Measurements from ENCODE around the gene SLC22A14. TPM values are rescaled to one million over a fixed set of nuclear protein-coding genes. Genes with fewer than 3 reads are reported as not detected.

The SLC22A14 gene
- total and polyA plus RNA-seq, 2 donors from 2014 or later = 0.19 to 0.75 TPM

DNA sequence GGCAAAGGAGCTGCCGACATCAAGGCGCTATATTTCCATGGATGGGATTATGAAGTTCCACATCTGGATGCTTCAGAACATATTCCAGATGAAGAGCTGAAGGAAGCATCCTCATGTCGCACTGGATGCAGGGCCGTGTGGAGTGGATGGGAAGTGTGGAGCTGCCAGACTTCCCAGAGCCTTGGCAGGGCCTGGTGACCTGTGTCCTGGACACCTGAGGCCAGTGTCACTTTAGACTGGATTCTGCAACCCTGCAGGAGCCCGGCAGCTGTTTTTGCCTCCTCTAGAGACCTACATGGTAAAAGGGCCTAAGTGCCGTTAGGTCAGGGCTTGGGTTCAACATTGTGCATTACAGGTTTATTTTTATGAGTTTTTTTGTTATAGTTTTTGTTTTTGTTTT, 53.2 kb downstream of the SLC22A14 start:
- FAIRE-seq (no peak), DNase-seq (no peak)
- H3K27me3 ChIP-seq (ENCODE audit: control insufficient read depth, insufficient read depth, low read length) = no peaks in the 10 kb centered on the region
- intact Hi-C loops (cut with DNase I) = no loop called here
- H3K36me3 ChIP-seq (ENCODE audit: control insufficient read depth in 2 of 3, insufficient read depth in 3 of 3, low read length in 3 of 3) = no peaks in the 10 kb centered on the region
- no peak overlapping the region for H3K4me3 ChIP-seq (ENCODE audit: low read length in 3 of 3)
- TF ChIP-seq, protein P1, sequence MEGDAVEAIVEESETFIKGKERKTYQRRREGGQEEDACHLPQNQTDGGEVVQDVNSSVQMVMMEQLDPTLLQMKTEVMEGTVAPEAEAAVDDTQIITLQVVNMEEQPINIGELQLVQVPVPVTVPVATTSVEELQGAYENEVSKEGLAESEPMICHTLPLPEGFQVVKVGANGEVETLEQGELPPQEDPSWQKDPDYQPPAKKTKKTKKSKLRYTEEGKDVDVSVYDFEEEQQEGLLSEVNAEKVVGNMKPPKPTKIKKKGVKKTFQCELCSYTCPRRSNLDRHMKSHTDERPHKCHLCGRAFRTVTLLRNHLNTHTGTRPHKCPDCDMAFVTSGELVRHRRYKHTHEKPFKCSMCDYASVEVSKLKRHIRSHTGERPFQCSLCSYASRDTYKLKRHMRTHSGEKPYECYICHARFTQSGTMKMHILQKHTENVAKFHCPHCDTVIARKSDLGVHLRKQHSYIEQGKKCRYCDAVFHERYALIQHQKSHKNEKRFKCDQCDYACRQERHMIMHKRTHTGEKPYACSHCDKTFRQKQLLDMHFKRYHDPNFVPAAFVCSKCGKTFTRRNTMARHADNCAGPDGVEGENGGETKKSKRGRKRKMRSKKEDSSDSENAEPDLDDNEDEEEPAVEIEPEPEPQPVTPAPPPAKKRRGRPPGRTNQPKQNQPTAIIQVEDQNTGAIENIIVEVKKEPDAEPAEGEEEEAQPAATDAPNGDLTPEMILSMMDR (IDR thresholded peaks at IDR 0.05; ENCODE audit: borderline replicate concordance, extremely low read depth, insufficient read depth) = no peak
- no peak overlapping the region for H3K9ac ChIP-seq (ENCODE audit: low read length in 3 of 3)
- no peak overlapping the region for H3K27ac ChIP-seq (ENCODE audit: low read depth in 2 of 2, low read length in 2 of 2)
- peaks cover 0 to 2% (median 0%) of the 10 kb centered on the region in 3 donors for H3K4me1 ChIP-seq (ENCODE audit: control insufficient read depth in 2 of 3, insufficient read depth in 2 of 3, low read depth in 1 of 3, low read length in 3 of 3)
- no peaks in the 10 kb centered on the region for H3K9me3 ChIP-seq (ENCODE audit: control insufficient read depth in 2 of 3, insufficient read depth in 1 of 3, low read length in 3 of 3)

DNA sequence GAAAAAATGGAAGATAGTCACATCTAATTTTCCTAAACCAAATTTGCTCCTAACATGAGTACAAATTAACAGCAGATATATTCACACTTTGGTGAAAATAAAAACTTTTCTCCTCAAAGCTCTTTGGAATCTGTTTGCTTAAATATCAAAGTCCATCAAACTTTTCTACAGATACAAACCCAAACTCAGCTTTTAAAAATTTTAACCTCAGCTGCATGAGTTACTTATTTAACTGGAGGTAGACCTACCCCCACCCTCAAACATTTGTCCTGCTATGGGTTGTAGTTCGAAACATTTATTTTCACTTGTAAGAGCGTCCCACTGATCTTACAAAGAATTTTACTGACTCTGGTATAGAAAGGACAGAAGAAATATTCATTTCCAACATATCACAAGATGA, 55.6 kb downstream of the SLC22A14 start:
- Histone ChIP-seq H3K27ac (ENCODE audit: low read depth in 2 of 2, low read length in 2 of 2) (peak overlapping the region in 1 of 2 donors; percentile 16), H3K36me3 (ENCODE audit: control insufficient read depth in 2 of 3, insufficient read depth in 3 of 3, low read length in 3 of 3) (no peaks in the 10 kb centered on the region), H3K9ac (ENCODE audit: low read length in 3 of 3) (no peak overlapping the region), H3K9me3 (ENCODE audit: control insufficient read depth in 2 of 3, insufficient read depth in 1 of 3, low read length in 3 of 3) (no peaks in the 10 kb centered on the region), H3K4me1 (ENCODE audit: control insufficient read depth in 2 of 3, insufficient read depth in 2 of 3, low read depth in 1 of 3, low read length in 3 of 3) (peaks cover 0 to 2% (median 0%) of the 10 kb centered on the region in 3 donors), H3K27me3 (ENCODE audit: control insufficient read depth, insufficient read depth, low read length) (no peaks in the 10 kb centered on the region), H3K4me3 (ENCODE audit: low read length in 3 of 3) (no peak overlapping the region)
- TF ChIP-seq, protein P1 (IDR thresholded peaks at IDR 0.05; ENCODE audit: borderline replicate concordance, extremely low read depth, insufficient read depth) = no peak
- intact Hi-C loops (cut with DNase I) = no loop called here
- DNase-seq = no peak
- FAIRE-seq = peak; percentile 55

DNA sequence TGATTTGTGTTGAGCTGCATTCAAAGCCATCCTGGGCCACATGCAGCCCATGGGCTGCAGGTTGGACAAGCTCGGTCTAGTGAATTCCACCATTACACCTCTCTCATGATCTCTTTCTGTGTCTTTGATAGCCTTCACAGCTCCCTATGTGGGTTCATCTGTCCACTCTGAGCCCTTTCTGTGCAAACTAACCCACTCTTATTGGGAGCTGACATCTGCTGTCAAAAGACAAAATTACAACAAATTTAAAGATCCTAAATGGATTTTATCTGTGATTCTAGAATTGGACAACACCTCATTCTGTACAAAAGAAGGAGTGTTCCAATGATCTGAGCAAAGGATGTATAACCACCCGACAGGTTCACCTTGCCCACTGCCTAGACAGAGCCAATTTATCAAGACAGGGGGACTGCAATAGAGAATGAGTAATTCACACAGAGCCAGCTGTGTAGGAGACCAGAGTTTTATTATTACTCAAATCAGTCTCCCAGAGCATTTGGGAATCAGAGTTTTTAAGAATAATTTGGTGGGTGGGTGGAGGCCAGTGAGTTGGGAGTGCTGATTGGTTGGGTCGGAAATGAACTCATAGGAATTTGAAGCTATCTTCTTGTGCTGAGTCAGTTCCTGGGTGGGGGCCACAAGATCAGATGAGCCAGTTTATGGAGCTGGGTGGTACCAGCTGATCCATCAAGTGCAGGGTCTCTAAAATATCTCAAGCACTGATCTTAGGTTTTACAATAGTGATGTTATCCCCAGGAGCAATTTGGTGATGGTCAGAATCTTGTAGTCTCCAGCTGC, 61.9 kb downstream of the SLC22A14 start:
- no peak overlapping the region for H3K27ac ChIP-seq (ENCODE audit: low read depth in 2 of 2, low read length in 2 of 2)
- no peaks in the 10 kb centered on the region for H3K36me3 ChIP-seq (ENCODE audit: control insufficient read depth in 2 of 3, insufficient read depth in 3 of 3, low read length in 3 of 3)
- TF ChIP-seq, protein P1 (IDR thresholded peaks at IDR 0.05; ENCODE audit: borderline replicate concordance, extremely low read depth, insufficient read depth) = no peak
- H3K9me3 ChIP-seq (ENCODE audit: control insufficient read depth in 2 of 3, insufficient read depth in 1 of 3, low read length in 3 of 3) = no peaks in the 10 kb centered on the region
- DNase-seq (peak in 1 of 5 donors; percentile 10), FAIRE-seq (no peak)
- intact Hi-C loops (cut with DNase I) = no loop called here
- H3K4me3 ChIP-seq (ENCODE audit: low read length in 3 of 3) = no peak overlapping the region
- H3K4me1 ChIP-seq (ENCODE audit: control insufficient read depth in 2 of 3, insufficient read depth in 2 of 3, low read depth in 1 of 3, low read length in 3 of 3) = peaks cover 0 to 5% (median 0%) of the 10 kb centered on the region in 3 donors
- H3K27me3 ChIP-seq (ENCODE audit: control insufficient read depth, insufficient read depth, low read length) = no peaks in the 10 kb centered on the region
- H3K9ac ChIP-seq (ENCODE audit: low read length in 3 of 3) = no peak overlapping the region

Measured in kidney (tissue), 14 donors.